Measurements from ENCODE around the gene NRXN3. TPM values are rescaled to one million over a fixed set of nuclear protein-coding genes. Genes with fewer than 3 reads are reported as not detected.
A peak's percentile ranks its signal among the peaks of the same experiment; 100 is the strongest.

Gene NRXN3
- total and polyA plus RNA-seq, 5 donors: 1.5 to 4.7 (median 4.0) TPM

- H3K4me3 ChIP-seq (ENCODE audit: low read length): no peak overlapping the region
- H3K9me3 ChIP-seq (ENCODE audit: control insufficient read depth, low read length): no peaks in the 10 kb centered on the region
- WGBS: 71% methylated on average over 3 of the region's 3 CpGs
- ATAC-seq (no peak), DNase-seq (no peak)
- no peaks in the 10 kb centered on the region for H3K4me1 ChIP-seq (ENCODE audit: control insufficient read depth, insufficient read depth, low read length)
- no peak overlapping the region for H3K27ac ChIP-seq (ENCODE audit: low read length)
- H3K27me3 ChIP-seq (ENCODE audit: control insufficient read depth, insufficient read depth): no peaks in the 10 kb centered on the region
- intact Hi-C loops (cut with DNase I): loop anchor here in 3 of 4 donors (5.0 to 10.0 kb wide), 2 partner anchors 120 to 122 kb away; no protein-coding TSS in a partner anchor
Observed at GRCh38 chr14:78445275-78445674, 275.1 kb downstream of the NRXN3 start.

GRCh38 chr14:78446807-78447206 lies 276.6 kb downstream of the NRXN3 start:
- DNase-seq (no peak), ATAC-seq (no peak)
- no peak overlapping the region for H3K27ac ChIP-seq (ENCODE audit: low read length)
- H3K4me3 ChIP-seq (ENCODE audit: low read length): no peak overlapping the region
- H3K9me3 ChIP-seq (ENCODE audit: control insufficient read depth, low read length): no peaks in the 10 kb centered on the region
- WGBS: 28% methylated on average over 3 of the region's 3 CpGs
- no peaks in the 10 kb centered on the region for H3K27me3 ChIP-seq (ENCODE audit: control insufficient read depth, insufficient read depth)
- no peaks in the 10 kb centered on the region for H3K4me1 ChIP-seq (ENCODE audit: control insufficient read depth, insufficient read depth, low read length)
- intact Hi-C loops (cut with DNase I): loop anchor here in 3 of 4 donors (5.0 to 10.0 kb wide), 2 partner anchors 118 to 120 kb away; no protein-coding TSS in a partner anchor

- Histone ChIP-seq H3K4me1 (ENCODE audit: control insufficient read depth, insufficient read depth, low read length) (no peaks in the 10 kb centered on the region), H3K4me3 (ENCODE audit: low read length) (no peak overlapping the region), H3K27me3 (ENCODE audit: control insufficient read depth, insufficient read depth) (no peaks in the 10 kb centered on the region), H3K9me3 (ENCODE audit: control insufficient read depth, low read length) (no peaks in the 10 kb centered on the region), H3K27ac (ENCODE audit: low read length) (no peak overlapping the region)
- ATAC-seq (no peak), DNase-seq (peak in 2 of 3 donors; percentile 46 to 53)
- intact Hi-C loops (cut with DNase I): loop anchor here in 3 of 4 donors (5.0 to 10.0 kb wide), 2 partner anchors 116 to 119 kb away; no protein-coding TSS in a partner anchor
- 42% methylated on average over 13 of the region's 13 CpGs for WGBS
Observed at GRCh38 chr14:78448164-78449094, 278.3 kb downstream of the NRXN3 start.

GRCh38 chr14:78450669-78451318 lies 280.6 kb downstream of the NRXN3 start:
- Histone ChIP-seq H3K9me3 (ENCODE audit: control insufficient read depth, low read length) (no peaks in the 10 kb centered on the region), H3K4me3 (ENCODE audit: low read length) (no peak overlapping the region), H3K27ac (ENCODE audit: low read length) (no peak overlapping the region), H3K27me3 (ENCODE audit: control insufficient read depth, insufficient read depth) (no peaks in the 10 kb centered on the region), H3K4me1 (ENCODE audit: control insufficient read depth, insufficient read depth, low read length) (no peaks in the 10 kb centered on the region)
- intact Hi-C loops (cut with DNase I): loop anchor here in 1 of 4 donors (10.0 kb wide), 1 partner anchor 114 kb away; no protein-coding TSS in a partner anchor
- ATAC-seq: no peak
- 78% methylated on average over 6 of the region's 6 CpGs for WGBS
- no peak for DNase-seq

- 54% methylated on average over 2 of the region's 2 CpGs for WGBS
- H3K4me1 ChIP-seq (ENCODE audit: control insufficient read depth, insufficient read depth, low read length): no peaks in the 10 kb centered on the region
- DNase-seq (no peak), ATAC-seq (no peak)
- no peaks in the 10 kb centered on the region for H3K27me3 ChIP-seq (ENCODE audit: control insufficient read depth, insufficient read depth)
- no peaks in the 10 kb centered on the region for H3K9me3 ChIP-seq (ENCODE audit: control insufficient read depth, low read length)
- intact Hi-C loops (cut with DNase I): loop anchor here in 1 of 4 donors (10.0 kb wide), 1 partner anchor 113 kb away; no protein-coding TSS in a partner anchor
- no peak overlapping the region for H3K4me3 ChIP-seq (ENCODE audit: low read length)
- H3K27ac ChIP-seq (ENCODE audit: low read length): no peak overlapping the region
Observed at GRCh38 chr14:78451319-78451695, 281.1 kb downstream of the NRXN3 start.

- Histone ChIP-seq H3K27ac (ENCODE audit: low read length) (no peak overlapping the region), H3K27me3 (ENCODE audit: control insufficient read depth, insufficient read depth) (no peaks in the 10 kb centered on the region), H3K9me3 (ENCODE audit: control insufficient read depth, low read length) (no peaks in the 10 kb centered on the region), H3K4me3 (ENCODE audit: low read length) (no peak overlapping the region), H3K4me1 (ENCODE audit: control insufficient read depth, insufficient read depth, low read length) (no peaks in the 10 kb centered on the region)
- 67% methylated on average over 6 of the region's 6 CpGs for WGBS
- ATAC-seq (no peak), DNase-seq (no peak)
- intact Hi-C loops (cut with DNase I): loop anchor here in 1 of 4 donors (10.0 kb wide), 1 partner anchor 109 kb away; no protein-coding TSS in a partner anchor
Observed at GRCh38 chr14:78455896-78456435, 285.8 kb downstream of the NRXN3 start.

GRCh38 chr14:78469947-78470346 lies 299.8 kb downstream of the NRXN3 start:
- H3K4me1 ChIP-seq (ENCODE audit: control insufficient read depth, insufficient read depth, low read length): no peaks in the 10 kb centered on the region
- no peak overlapping the region for H3K27ac ChIP-seq (ENCODE audit: low read length)
- no peak for DNase-seq
- no peaks in the 10 kb centered on the region for H3K27me3 ChIP-seq (ENCODE audit: control insufficient read depth, insufficient read depth)
- peaks cover 4% of the 10 kb centered on the region for H3K9me3 ChIP-seq (ENCODE audit: control insufficient read depth, low read length)
- H3K4me3 ChIP-seq (ENCODE audit: low read length): no peak overlapping the region
- no peak for ATAC-seq
- intact Hi-C loops (cut with DNase I): no loop called here

GRCh38 chr14:78479127-78479780 lies 309.1 kb downstream of the NRXN3 start:
- H3K27ac ChIP-seq (ENCODE audit: low read length): no peak overlapping the region
- no peaks in the 10 kb centered on the region for H3K4me1 ChIP-seq (ENCODE audit: control insufficient read depth, insufficient read depth, low read length)
- intact Hi-C loops (cut with DNase I): no loop called here
- 66% methylated on average over 5 of the region's 5 CpGs for WGBS
- no peak for ATAC-seq
- no peaks in the 10 kb centered on the region for H3K9me3 ChIP-seq (ENCODE audit: control insufficient read depth, low read length)
- no peaks in the 10 kb centered on the region for H3K27me3 ChIP-seq (ENCODE audit: control insufficient read depth, insufficient read depth)
- no peak overlapping the region for H3K4me3 ChIP-seq (ENCODE audit: low read length)
- DNase-seq: no peak

- WGBS: 83% methylated on average over 2 of the region's 2 CpGs
- Histone ChIP-seq H3K27me3 (ENCODE audit: control insufficient read depth, insufficient read depth) (no peaks in the 10 kb centered on the region), H3K27ac (ENCODE audit: low read length) (no peak overlapping the region), H3K4me3 (ENCODE audit: low read length) (no peak overlapping the region), H3K9me3 (ENCODE audit: control insufficient read depth, low read length) (no peaks in the 10 kb centered on the region), H3K4me1 (ENCODE audit: control insufficient read depth, insufficient read depth, low read length) (no peaks in the 10 kb centered on the region)
- DNase-seq (no peak), ATAC-seq (no peak)
- intact Hi-C loops (cut with DNase I): no loop called here
Observed at GRCh38 chr14:78484028-78484427, 313.9 kb downstream of the NRXN3 start.

- ATAC-seq (no peak), DNase-seq (no peak)
- Histone ChIP-seq H3K27me3 (ENCODE audit: control insufficient read depth, insufficient read depth) (no peaks in the 10 kb centered on the region), H3K9me3 (ENCODE audit: control insufficient read depth, low read length) (no peaks in the 10 kb centered on the region), H3K4me3 (ENCODE audit: low read length) (no peak overlapping the region), H3K27ac (ENCODE audit: low read length) (no peak overlapping the region), H3K4me1 (ENCODE audit: control insufficient read depth, insufficient read depth, low read length) (no peaks in the 10 kb centered on the region)
- intact Hi-C loops (cut with DNase I): no loop called here
Observed at GRCh38 chr14:78486081-78486480, 315.9 kb downstream of the NRXN3 start.
